ENCODE results near the gene CD164.

The CD164 gene

DNA sequence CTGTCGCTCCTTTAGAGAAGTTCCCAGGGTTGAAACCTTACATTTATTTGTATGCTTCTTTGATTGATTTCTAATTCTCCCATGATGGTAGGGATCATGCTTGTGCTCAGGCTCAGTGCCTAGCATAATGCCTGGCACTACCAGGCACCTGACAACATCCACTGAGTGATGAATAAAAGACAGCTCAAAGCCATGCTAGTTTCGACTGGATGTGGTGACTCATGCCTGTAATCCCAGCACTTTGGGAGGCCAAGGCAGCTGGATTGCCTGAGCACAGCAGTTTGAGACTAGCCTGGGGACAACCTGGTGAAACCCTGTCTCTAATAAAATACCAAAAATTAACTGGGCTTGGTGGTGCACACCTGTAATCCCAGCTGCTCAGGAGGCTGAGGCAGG lies 11.6 kb upstream of the CD164 start:
- peaks cover 0 to 7% of the 10 kb centered on the region in 2 donors for H3K4me1 ChIP-seq (ENCODE audit: control insufficient read depth in 1 of 2, insufficient read depth in 2 of 2, low read length in 2 of 2)
- H3K27me3 ChIP-seq (ENCODE audit: low read depth, low read length) = no peaks in the 10 kb centered on the region
- no peak overlapping the region for H3K4me3 ChIP-seq (ENCODE audit: low read depth in 1 of 2, low read length in 2 of 2)
- H3K27ac ChIP-seq (ENCODE audit: low read length) = no peak overlapping the region
- no peaks in the 10 kb centered on the region for H3K9me3 ChIP-seq (ENCODE audit: control insufficient read depth in 1 of 2, low read length in 2 of 2)
- no peaks in the 10 kb centered on the region for H3K36me3 ChIP-seq (ENCODE audit: control insufficient read depth in 1 of 2, insufficient read depth in 2 of 2, low read length in 2 of 2)

- no peak overlapping the region for H3K4me3 ChIP-seq (ENCODE audit: low read depth in 1 of 2, low read length in 2 of 2)
- no peak overlapping the region for H3K27ac ChIP-seq (ENCODE audit: low read length)
- peaks cover 0 to 10% of the 10 kb centered on the region in 2 donors for H3K4me1 ChIP-seq (ENCODE audit: control insufficient read depth in 1 of 2, insufficient read depth in 2 of 2, low read length in 2 of 2)
- H3K9me3 ChIP-seq (ENCODE audit: control insufficient read depth in 1 of 2, low read length in 2 of 2) = no peaks in the 10 kb centered on the region
- H3K27me3 ChIP-seq (ENCODE audit: low read depth, low read length) = no peaks in the 10 kb centered on the region
- H3K36me3 ChIP-seq (ENCODE audit: control insufficient read depth in 1 of 2, insufficient read depth in 2 of 2, low read length in 2 of 2) = no peaks in the 10 kb centered on the region
Observed at GRCh38 chr6:109393157-109393885, 11.1 kb upstream of the CD164 start.

- peak overlapping the region; percentile 36 for H3K27ac ChIP-seq (ENCODE audit: low read length)
Observed at GRCh38 chr6:109389650-109390274, 7.5 kb upstream of the CD164 start.

DNA sequence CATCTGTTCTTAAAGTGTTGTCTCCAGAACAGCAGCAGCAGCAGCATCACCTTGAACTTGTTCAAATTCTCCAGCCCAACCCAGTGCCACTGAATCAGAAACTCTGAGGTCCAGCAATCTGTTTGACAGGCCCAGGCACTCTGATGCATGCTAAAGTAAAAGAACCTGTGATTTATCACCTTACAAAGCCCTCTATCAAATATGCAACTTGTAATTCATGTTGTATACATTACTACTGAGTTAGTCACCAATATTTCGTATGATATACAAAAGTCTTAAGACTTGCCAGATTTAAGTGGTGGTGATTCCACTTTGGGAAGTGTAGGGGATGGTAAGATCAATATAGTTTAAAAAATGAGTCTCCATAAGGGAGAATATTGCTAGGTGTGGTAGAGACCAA lies 6.0 kb upstream of the CD164 start:
- Histone ChIP-seq H3K36me3 (ENCODE audit: control insufficient read depth in 1 of 2, insufficient read depth in 2 of 2, low read length in 2 of 2) (no peaks in the 10 kb centered on the region), H3K4me1 (ENCODE audit: control insufficient read depth in 1 of 2, insufficient read depth in 2 of 2, low read length in 2 of 2) (peaks cover 7 to 25% of the 10 kb centered on the region in 2 donors), H3K4me3 (ENCODE audit: low read depth in 1 of 2, low read length in 2 of 2) (no peak overlapping the region), H3K27ac (ENCODE audit: low read length) (no peak overlapping the region), H3K27me3 (ENCODE audit: low read depth, low read length) (no peaks in the 10 kb centered on the region), H3K9me3 (ENCODE audit: control insufficient read depth in 1 of 2, low read length in 2 of 2) (no peaks in the 10 kb centered on the region)

More at GRCh38 chr6:109389650-109390274, 7.5 kb upstream of the CD164 start:
- no peaks in the 10 kb centered on the region for H3K36me3 ChIP-seq (ENCODE audit: control insufficient read depth in 1 of 2, insufficient read depth in 2 of 2, low read length in 2 of 2)
- H3K9me3 ChIP-seq (ENCODE audit: control insufficient read depth in 1 of 2, low read length in 2 of 2) = no peaks in the 10 kb centered on the region
- H3K4me1 ChIP-seq (ENCODE audit: control insufficient read depth in 1 of 2, insufficient read depth in 2 of 2, low read length in 2 of 2) = peaks cover 2 to 10% of the 10 kb centered on the region in 2 donors
- no peaks in the 10 kb centered on the region for H3K27me3 ChIP-seq (ENCODE audit: low read depth, low read length)
- no peak overlapping the region for H3K4me3 ChIP-seq (ENCODE audit: low read depth in 1 of 2, low read length in 2 of 2)

- Histone ChIP-seq H3K27me3 (ENCODE audit: low read depth, low read length) (no peaks in the 10 kb centered on the region), H3K9me3 (ENCODE audit: control insufficient read depth in 1 of 2, low read length in 2 of 2) (no peaks in the 10 kb centered on the region), H3K36me3 (ENCODE audit: control insufficient read depth in 1 of 2, insufficient read depth in 2 of 2, low read length in 2 of 2) (peaks cover 0 to 9% of the 10 kb centered on the region in 2 donors), H3K4me3 (ENCODE audit: low read depth in 1 of 2, low read length in 2 of 2) (peak overlapping the region; percentile 88 to 95), H3K4me1 (ENCODE audit: control insufficient read depth in 1 of 2, insufficient read depth in 2 of 2, low read length in 2 of 2) (peaks cover 18 to 31% of the 10 kb centered on the region in 2 donors), H3K27ac (ENCODE audit: low read length) (peak overlapping the region; percentile 99)
Observed at GRCh38 chr6:109383438-109383940, 1.2 kb upstream of the CD164 start.

- H3K36me3 ChIP-seq (ENCODE audit: control insufficient read depth in 1 of 2, insufficient read depth in 2 of 2, low read length in 2 of 2) = peaks cover 2 to 9% of the 10 kb centered on the region in 2 donors
- peaks cover 18 to 38% of the 10 kb centered on the region in 2 donors for H3K4me1 ChIP-seq (ENCODE audit: control insufficient read depth in 1 of 2, insufficient read depth in 2 of 2, low read length in 2 of 2)
- H3K27me3 ChIP-seq (ENCODE audit: low read depth, low read length) = no peaks in the 10 kb centered on the region
- peak overlapping the region; percentile 88 to 95 for H3K4me3 ChIP-seq (ENCODE audit: low read depth in 1 of 2, low read length in 2 of 2)
- H3K9me3 ChIP-seq (ENCODE audit: control insufficient read depth in 1 of 2, low read length in 2 of 2) = no peaks in the 10 kb centered on the region
- peak overlapping the region; percentile 99 for H3K27ac ChIP-seq (ENCODE audit: low read length)
Observed at GRCh38 chr6:109382576-109383437, 540 bp upstream of the CD164 start.

DNA sequence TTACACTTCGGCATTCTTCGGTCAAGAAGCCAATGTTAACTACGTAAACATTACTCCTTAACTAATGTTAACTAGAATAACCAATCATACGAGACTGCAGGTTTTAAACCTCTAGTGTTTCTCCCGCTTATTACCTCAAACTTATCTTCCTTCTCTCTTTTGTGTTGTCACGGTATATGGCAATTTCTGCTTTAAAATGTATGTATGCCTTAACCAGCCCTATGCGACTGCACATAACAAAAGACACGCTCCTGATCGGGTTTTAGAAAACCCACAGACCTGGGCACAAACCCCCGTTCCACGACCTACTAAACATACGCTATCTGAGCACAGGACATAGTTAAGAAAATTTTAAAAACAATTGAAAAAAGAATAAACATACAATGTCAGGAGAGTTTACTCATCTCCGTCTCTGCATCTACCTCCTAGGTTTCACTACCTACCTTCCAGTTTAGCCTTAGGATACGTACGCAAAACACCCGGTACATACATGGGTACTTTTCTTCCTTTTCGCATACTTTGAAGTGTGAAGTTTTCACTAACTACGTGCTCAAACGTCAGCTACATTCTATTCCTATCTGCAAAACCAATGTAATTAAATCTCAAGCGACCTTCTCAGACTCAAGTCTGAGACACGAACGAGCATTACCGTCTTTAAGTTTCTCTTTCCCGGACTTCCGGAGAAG lies 1.1 kb downstream of the CD164 start:
- Histone ChIP-seq H3K4me1 (ENCODE audit: control insufficient read depth in 1 of 2, insufficient read depth in 2 of 2, low read length in 2 of 2) (peaks cover 18 to 42% of the 10 kb centered on the region in 2 donors), H3K27me3 (ENCODE audit: low read depth, low read length) (no peaks in the 10 kb centered on the region), H3K36me3 (ENCODE audit: control insufficient read depth in 1 of 2, insufficient read depth in 2 of 2, low read length in 2 of 2) (peaks cover 13 to 17% of the 10 kb centered on the region in 2 donors), H3K9me3 (ENCODE audit: control insufficient read depth in 1 of 2, low read length in 2 of 2) (no peaks in the 10 kb centered on the region), H3K27ac (ENCODE audit: low read length) (peak overlapping the region; percentile 99), H3K4me3 (ENCODE audit: low read depth in 1 of 2, low read length in 2 of 2) (peak overlapping the region; percentile 88 to 95)

- Histone ChIP-seq H3K4me3 (ENCODE audit: low read depth in 1 of 2, low read length in 2 of 2) (peak overlapping the region; percentile 88 to 95), H3K36me3 (ENCODE audit: control insufficient read depth in 1 of 2, insufficient read depth in 2 of 2, low read length in 2 of 2) (peaks cover 26 to 28% of the 10 kb centered on the region in 2 donors), H3K4me1 (ENCODE audit: control insufficient read depth in 1 of 2, insufficient read depth in 2 of 2, low read length in 2 of 2) (peaks cover 15 to 41% of the 10 kb centered on the region in 2 donors), H3K27me3 (ENCODE audit: low read depth, low read length) (no peaks in the 10 kb centered on the region), H3K9me3 (ENCODE audit: control insufficient read depth in 1 of 2, low read length in 2 of 2) (no peaks in the 10 kb centered on the region), H3K27ac (ENCODE audit: low read length) (peak overlapping the region; percentile 99)
Observed at GRCh38 chr6:109379711-109380110, 2.6 kb downstream of the CD164 start.

- Histone ChIP-seq H3K27ac (ENCODE audit: low read length) (no peak overlapping the region), H3K4me1 (ENCODE audit: control insufficient read depth in 1 of 2, insufficient read depth in 2 of 2, low read length in 2 of 2) (peaks cover 10 to 27% of the 10 kb centered on the region in 2 donors), H3K9me3 (ENCODE audit: control insufficient read depth in 1 of 2, low read length in 2 of 2) (no peaks in the 10 kb centered on the region), H3K4me3 (ENCODE audit: low read depth in 1 of 2, low read length in 2 of 2) (no peak overlapping the region), H3K27me3 (ENCODE audit: low read depth, low read length) (no peaks in the 10 kb centered on the region), H3K36me3 (ENCODE audit: control insufficient read depth in 1 of 2, insufficient read depth in 2 of 2, low read length in 2 of 2) (peaks cover 41% of the 10 kb centered on the region in 2 donors)
Observed at GRCh38 chr6:109377717-109378116, 4.5 kb downstream of the CD164 start.

DNA sequence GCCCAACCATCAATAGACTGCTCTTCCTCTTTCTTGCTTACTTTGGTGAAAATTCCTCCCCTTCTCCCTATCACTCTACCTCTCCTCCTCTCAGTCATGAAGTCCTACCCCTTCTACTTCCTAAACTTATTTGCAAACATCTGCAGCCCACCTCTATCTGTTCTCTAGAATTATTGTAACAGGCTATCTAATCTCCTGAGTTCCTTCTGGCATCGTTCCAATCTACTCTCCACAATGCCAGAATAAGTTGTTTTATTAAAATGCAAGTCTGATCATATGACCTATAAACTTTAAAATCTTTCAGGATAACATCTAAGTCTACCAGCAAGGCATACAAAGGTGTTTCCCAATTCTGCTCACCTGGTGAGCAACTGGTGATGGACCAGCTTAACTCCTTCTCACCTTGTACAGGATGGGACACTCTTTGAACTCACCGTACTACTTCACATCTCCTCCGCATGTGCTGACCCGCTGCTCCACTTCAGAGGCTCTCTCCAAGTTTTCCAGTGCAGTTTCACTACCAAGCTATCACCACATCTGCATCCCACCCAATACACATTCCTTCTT lies 7.9 kb downstream of the CD164 start:
- H3K4me3 ChIP-seq (ENCODE audit: low read depth in 1 of 2, low read length in 2 of 2) = no peak overlapping the region
- no peaks in the 10 kb centered on the region for H3K27me3 ChIP-seq (ENCODE audit: low read depth, low read length)
- no peaks in the 10 kb centered on the region for H3K9me3 ChIP-seq (ENCODE audit: control insufficient read depth in 1 of 2, low read length in 2 of 2)
- peaks cover 5 to 17% of the 10 kb centered on the region in 2 donors for H3K4me1 ChIP-seq (ENCODE audit: control insufficient read depth in 1 of 2, insufficient read depth in 2 of 2, low read length in 2 of 2)
- no peak overlapping the region for H3K27ac ChIP-seq (ENCODE audit: low read length)
- H3K36me3 ChIP-seq (ENCODE audit: control insufficient read depth in 1 of 2, insufficient read depth in 2 of 2, low read length in 2 of 2) = peaks cover 53 to 63% of the 10 kb centered on the region in 2 donors
